ENCODE results near the gene MTIF3.

MTIF3 gene

GRCh38 chr13:27493981-27494380 is 43.6 kb upstream of the MTIF3 start:
- in situ Hi-C loops (cut with HindIII; ENCODE audit: low pct_ligation_motif_present, low sequenced_read_pairs) = no loop called here

GRCh38 chr13:27489456-27489855 is 39.1 kb upstream of the MTIF3 start:
- TF ChIP-seq CTCF (IDR thresholded peaks at IDR 0.05; ENCODE audit: low read depth, low read length, missing control alignments) = no peak
- DNase-seq = no peak
- in situ Hi-C loops (cut with HindIII; ENCODE audit: low pct_ligation_motif_present, low sequenced_read_pairs) = no loop called here
- Histone ChIP-seq H3K27ac (no peak overlapping the region), H3K36me3 (replicated peaks) (no peaks in the 10 kb centered on the region), H3K27me3 (replicated peaks) (peaks cover 2% of the 10 kb centered on the region), H3K4me3 (ENCODE audit: low read depth, low read length) (no peak overlapping the region)

More at GRCh38 chr13:27493981-27494380, 43.6 kb upstream of the MTIF3 start:
- Histone ChIP-seq H3K36me3 (replicated peaks) (no peaks in the 10 kb centered on the region), H3K27me3 (replicated peaks) (no peaks in the 10 kb centered on the region), H3K27ac (no peak overlapping the region), H3K4me3 (ENCODE audit: low read depth, low read length) (no peak overlapping the region)
- DNase-seq = no peak
- TF ChIP-seq CTCF (IDR thresholded peaks at IDR 0.05; ENCODE audit: low read depth, low read length, missing control alignments) = no peak

- no peaks in the 10 kb centered on the region for H3K36me3 ChIP-seq (replicated peaks)
- no peak for DNase-seq
- in situ Hi-C loops (cut with HindIII; ENCODE audit: low pct_ligation_motif_present, low sequenced_read_pairs) = no loop called here
Observed at GRCh38 chr13:27487776-27488175, 37.4 kb upstream of the MTIF3 start.

GRCh38 chr13:27483421-27483820 is 33.1 kb upstream of the MTIF3 start:
- TF ChIP-seq CTCF (IDR thresholded peaks at IDR 0.05; ENCODE audit: low read depth, low read length, missing control alignments) = no peak
- in situ Hi-C loops (cut with HindIII; ENCODE audit: low pct_ligation_motif_present, low sequenced_read_pairs) = no loop called here
- DNase-seq = no peak
- H3K36me3 ChIP-seq (replicated peaks) = no peaks in the 10 kb centered on the region
- H3K4me3 ChIP-seq (ENCODE audit: low read depth, low read length) = no peak overlapping the region
- H3K27ac ChIP-seq = no peak overlapping the region
- peaks cover 2% of the 10 kb centered on the region for H3K27me3 ChIP-seq (replicated peaks)

More at GRCh38 chr13:27487776-27488175, 37.4 kb upstream of the MTIF3 start:
- TF ChIP-seq CTCF (IDR thresholded peaks at IDR 0.05; ENCODE audit: low read depth, low read length, missing control alignments) = no peak
- H3K27ac ChIP-seq = no peak overlapping the region
- H3K27me3 ChIP-seq (replicated peaks) = peaks cover 2% of the 10 kb centered on the region
- H3K4me3 ChIP-seq (ENCODE audit: low read depth, low read length) = no peak overlapping the region

GRCh38 chr13:27482983-27483382 is 32.6 kb upstream of the MTIF3 start:
- H3K36me3 ChIP-seq (replicated peaks) = no peaks in the 10 kb centered on the region
- in situ Hi-C loops (cut with HindIII; ENCODE audit: low pct_ligation_motif_present, low sequenced_read_pairs) = no loop called here
- H3K27ac ChIP-seq = no peak overlapping the region
- no peak for DNase-seq
- no peak overlapping the region for H3K4me3 ChIP-seq (ENCODE audit: low read depth, low read length)
- no peak for TF ChIP-seq CTCF (IDR thresholded peaks at IDR 0.05; ENCODE audit: low read depth, low read length, missing control alignments)
- H3K27me3 ChIP-seq (replicated peaks) = no peaks in the 10 kb centered on the region

- TF ChIP-seq CTCF (IDR thresholded peaks at IDR 0.05; ENCODE audit: low read depth, low read length, missing control alignments) = peak; percentile 83
- in situ Hi-C loops (cut with HindIII; ENCODE audit: low pct_ligation_motif_present, low sequenced_read_pairs) = no loop called here
- peak; percentile 39 for DNase-seq
- Histone ChIP-seq H3K36me3 (replicated peaks) (no peaks in the 10 kb centered on the region), H3K4me3 (ENCODE audit: low read depth, low read length) (no peak overlapping the region), H3K27me3 (replicated peaks) (no peaks in the 10 kb centered on the region), H3K27ac (no peak overlapping the region)
Observed at GRCh38 chr13:27481766-27482165, 31.4 kb upstream of the MTIF3 start.

Data from brain microvascular endothelial cell (primary cell).